GM23248 (cell line): ENCODE results near the gene SLC5A3.

Experiments used
- EZH2 ChIP-seq: fragments of 200-600 bp; sonication (generic); IDR thresholded peaks from 2 replicates; pipeline ENCODE4 v1.6.1; 2018; ENCODE audit warnings: antibody characterized with exemption, mild to moderate bottlenecking; ENCODE audit not compliant: insufficient read depth, poor library complexity, severe bottlenecking
- EZH2phosphoT487 ChIP-seq: fragments of 200-600 bp; sonication (generic); IDR thresholded peaks from 2 replicates; pipeline ENCODE4 v1.6.1; 2018; ENCODE audit warnings: antibody characterized with exemption, moderate library complexity, mild to moderate bottlenecking, low read depth; ENCODE audit not compliant: insufficient read depth

- TF ChIP-seq EZH2 (no peak), EZH2phosphoT487 (no peak)
These were observed 43.4 kb upstream of the SLC5A3 start for GRCh38 chr21:34029743-34030528.
